GM23248 (cell line): ENCODE measurements around the gene PCCA.

Experiments
- EZH2 ChIP-seq: fragments of 200-600 bp; sonication (generic); IDR thresholded peaks from 2 replicates; pipeline ENCODE4 v1.6.1; 2018; ENCODE audit warnings: antibody characterized with exemption, mild to moderate bottlenecking; ENCODE audit not compliant: insufficient read depth, poor library complexity, severe bottlenecking
- EZH2phosphoT487 ChIP-seq: fragments of 200-600 bp; sonication (generic); IDR thresholded peaks from 2 replicates; pipeline ENCODE4 v1.6.1; 2018; ENCODE audit warnings: antibody characterized with exemption, moderate library complexity, mild to moderate bottlenecking, low read depth; ENCODE audit not compliant: insufficient read depth

DNA sequence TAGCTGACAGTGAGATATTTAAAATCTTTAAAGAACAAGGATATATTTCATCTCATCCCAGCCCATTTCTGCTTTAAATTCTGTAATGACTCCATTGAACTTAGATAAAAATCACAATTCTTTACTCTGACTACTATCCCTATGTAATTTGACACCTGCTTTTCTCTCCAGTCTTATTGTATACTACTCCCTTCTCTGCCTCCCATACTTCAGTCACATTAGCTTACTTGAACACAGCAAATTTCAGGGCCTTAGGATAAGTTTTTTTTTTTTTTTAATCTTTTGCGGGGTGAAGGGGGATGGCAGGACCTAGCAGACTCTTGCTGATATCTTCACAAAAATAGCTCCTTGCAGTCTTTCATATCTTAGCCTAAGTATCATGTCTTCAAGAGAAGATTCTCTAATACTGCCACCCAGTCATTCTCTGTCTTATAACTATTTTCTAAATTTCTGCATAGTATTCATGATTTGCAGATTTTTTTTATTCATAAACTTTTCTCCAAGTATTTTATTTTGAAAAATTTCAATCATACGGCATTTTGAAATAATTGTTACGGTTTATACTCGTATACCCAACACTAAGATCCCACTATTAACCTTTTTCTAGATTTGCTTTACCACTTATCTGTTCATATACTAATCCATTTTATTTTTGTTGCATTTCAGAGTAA is 151.4 kb downstream of the PCCA start:
- TF ChIP-seq EZH2 = no peak
- TF ChIP-seq EZH2phosphoT487 = no peak
